GM12864 (cell line): ENCODE results near the gene NFIX.
"Not testable (repeated sequence)": the region's sequence is repeated elsewhere in the genome, so short reads cannot be mapped to it uniquely, and the experiment has no call there.

Experiments
- DNase-seq: peaks from one replicate; pipeline ENCODE4 v3.0.0-alpha.2; 2011; ENCODE audit warnings: low read depth
- H3K4me3 ChIP-seq: 2 replicates; pipeline ENCODE4 v1.5.1; 2011; ENCODE audit warnings: mild to moderate bottlenecking, low read depth, low read length, control low read depth
- TF ChIP-seq, protein P1 (sequence below): IDR thresholded peaks from 2 replicates; pipeline ENCODE4 v1.5.1; 2011; ENCODE audit warnings: low read depth, mild to moderate bottlenecking, moderate library complexity, low read length, control low read depth, inconsistent platforms; ENCODE audit errors: missing control alignments

NFIX gene

GRCh38 chr19:12975221-12975741 lies 20.0 kb upstream of the NFIX start:
- DNase-seq, result no peak
- TF ChIP-seq, protein P1, sequence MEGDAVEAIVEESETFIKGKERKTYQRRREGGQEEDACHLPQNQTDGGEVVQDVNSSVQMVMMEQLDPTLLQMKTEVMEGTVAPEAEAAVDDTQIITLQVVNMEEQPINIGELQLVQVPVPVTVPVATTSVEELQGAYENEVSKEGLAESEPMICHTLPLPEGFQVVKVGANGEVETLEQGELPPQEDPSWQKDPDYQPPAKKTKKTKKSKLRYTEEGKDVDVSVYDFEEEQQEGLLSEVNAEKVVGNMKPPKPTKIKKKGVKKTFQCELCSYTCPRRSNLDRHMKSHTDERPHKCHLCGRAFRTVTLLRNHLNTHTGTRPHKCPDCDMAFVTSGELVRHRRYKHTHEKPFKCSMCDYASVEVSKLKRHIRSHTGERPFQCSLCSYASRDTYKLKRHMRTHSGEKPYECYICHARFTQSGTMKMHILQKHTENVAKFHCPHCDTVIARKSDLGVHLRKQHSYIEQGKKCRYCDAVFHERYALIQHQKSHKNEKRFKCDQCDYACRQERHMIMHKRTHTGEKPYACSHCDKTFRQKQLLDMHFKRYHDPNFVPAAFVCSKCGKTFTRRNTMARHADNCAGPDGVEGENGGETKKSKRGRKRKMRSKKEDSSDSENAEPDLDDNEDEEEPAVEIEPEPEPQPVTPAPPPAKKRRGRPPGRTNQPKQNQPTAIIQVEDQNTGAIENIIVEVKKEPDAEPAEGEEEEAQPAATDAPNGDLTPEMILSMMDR, result no peak
- H3K4me3 ChIP-seq, result no peak overlapping the region

GRCh38 chr19:12976109-12976508 lies 19.2 kb upstream of the NFIX start:
- DNase-seq, H3K4me3 ChIP-seq: not testable (repeated sequence)

DNA sequence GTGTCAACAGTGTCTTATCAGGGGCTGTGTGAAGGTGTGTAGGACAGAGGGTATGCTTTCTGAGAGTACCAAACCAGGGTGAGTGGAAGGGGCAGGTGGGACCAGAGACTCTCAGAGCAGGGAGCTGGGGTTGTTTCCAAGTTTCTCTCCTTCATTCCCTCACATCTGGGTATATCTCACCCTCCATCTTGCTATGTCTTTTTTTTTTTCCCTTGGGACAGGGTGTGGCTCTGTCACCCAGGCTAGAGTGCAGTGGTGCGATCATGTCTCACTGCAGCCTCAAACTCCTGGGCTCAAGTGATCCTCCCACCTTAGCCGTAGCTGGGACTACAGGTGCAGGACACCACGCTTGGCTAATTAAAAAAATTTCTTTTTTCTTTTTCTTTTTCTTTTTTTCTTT lies 15.3 kb upstream of the NFIX start:
- H3K4me3 ChIP-seq, result no peak overlapping the region
- DNase-seq, result no peak
- TF ChIP-seq, protein P1, result no peak

GRCh38 chr19:12982648-12983047 lies 12.6 kb upstream of the NFIX start:
- TF ChIP-seq, protein P1, result no peak
- DNase-seq, result no peak
- H3K4me3 ChIP-seq, result no peak overlapping the region

- DNase-seq, result no peak
- TF ChIP-seq, protein P1, result no peak
- no peak overlapping the region for H3K4me3 ChIP-seq
Measured at GRCh38 chr19:12983091-12983490, 12.2 kb upstream of the NFIX start.

DNA sequence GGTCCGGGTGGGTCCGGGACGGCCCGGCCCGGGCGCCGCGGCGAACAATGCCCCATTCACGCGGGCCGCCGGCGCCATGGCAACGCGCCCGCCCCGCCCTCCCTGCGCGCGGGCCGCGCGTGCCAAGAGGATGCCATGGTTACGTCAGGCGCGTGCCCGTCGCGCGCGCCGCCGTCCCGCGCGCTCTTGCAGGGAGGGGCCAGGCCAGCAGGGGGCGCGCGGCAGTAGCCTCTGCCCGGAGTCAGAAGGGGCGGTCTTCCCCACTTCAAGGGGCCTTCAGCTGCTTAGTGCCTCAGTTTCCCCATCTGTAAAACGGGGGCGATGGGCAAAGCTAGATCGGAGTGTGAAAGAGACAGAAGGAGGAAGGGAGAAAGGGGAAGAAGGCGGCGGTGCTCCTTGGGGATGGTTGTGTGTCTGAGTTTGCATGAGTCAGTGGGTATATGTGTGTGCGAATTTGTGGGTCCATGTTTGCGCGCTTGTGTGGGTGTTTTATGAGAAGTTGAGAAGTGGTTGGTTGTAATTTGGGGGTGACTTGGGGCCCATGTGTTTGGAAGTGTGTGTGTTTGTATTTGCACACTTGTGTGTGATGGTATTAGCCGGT lies 11.6 kb upstream of the NFIX start:
- TF ChIP-seq, protein P1, result peak; percentile 81
- DNase-seq, result no peak
- no peak overlapping the region for H3K4me3 ChIP-seq

DNA sequence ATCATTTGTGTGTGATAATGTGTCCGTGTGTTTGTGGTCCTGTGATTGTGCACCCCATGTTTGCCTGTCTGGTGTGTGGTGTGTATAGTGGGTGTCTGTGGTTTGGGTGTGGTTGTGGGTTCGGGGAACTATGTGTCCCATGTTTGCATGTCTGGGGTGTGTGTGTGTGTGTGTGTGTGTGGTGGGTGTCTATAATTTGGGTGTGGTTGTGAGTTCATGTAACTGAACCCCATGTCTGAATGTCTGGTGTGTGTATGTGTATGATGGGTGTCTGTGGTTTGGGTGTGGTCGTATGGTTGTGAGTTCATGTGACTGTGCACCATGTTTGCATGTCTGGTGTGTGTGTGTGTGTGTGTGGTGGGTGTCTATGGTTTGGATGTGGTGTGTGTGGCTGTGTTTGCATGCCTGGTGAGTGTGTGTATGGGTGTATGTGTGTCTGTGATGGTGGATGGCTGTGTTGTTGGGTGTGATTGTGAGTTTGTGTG lies 11.1 kb upstream of the NFIX start:
- H3K4me3 ChIP-seq, result no peak overlapping the region
- TF ChIP-seq, protein P1, result no peak
- no peak for DNase-seq
